Iris pigment epithelial cell (primary cell): ENCODE data around the gene RXFP4.

ENCODE experiments used
- DNase-seq: peaks from one replicate; pipeline ENCODE4 v3.0.0-alpha.2; 2011; ENCODE audit warnings: low read depth

RXFP4 gene

GRCh38 chr1:155961937-155962336 lies 20.5 kb downstream of the RXFP4 start:
- peak; percentile 97 for DNase-seq

- peak; percentile 45 for DNase-seq
Observed at GRCh38 chr1:155962599-155963211, 21.3 kb downstream of the RXFP4 start.

GRCh38 chr1:155964193-155964592 lies 22.8 kb downstream of the RXFP4 start:
- DNase-seq, result no peak

- no peak for DNase-seq
Observed at GRCh38 chr1:155966135-155966534, 24.7 kb downstream of the RXFP4 start.

- DNase-seq, result no peak
Observed at GRCh38 chr1:155966750-155967149, 25.3 kb downstream of the RXFP4 start.

- DNase-seq, result no peak
Observed at GRCh38 chr1:155967341-155968050, 26.1 kb downstream of the RXFP4 start.

GRCh38 chr1:155968051-155968400 lies 26.6 kb downstream of the RXFP4 start:
- DNase-seq, result no peak

- no peak for DNase-seq
Observed at GRCh38 chr1:155968670-155969069, 27.2 kb downstream of the RXFP4 start.

- DNase-seq, result no peak
Observed at GRCh38 chr1:155969377-155969791, 27.9 kb downstream of the RXFP4 start.

GRCh38 chr1:155970531-155971167 lies 29.2 kb downstream of the RXFP4 start:
- peak; percentile 85 for DNase-seq

- no peak for DNase-seq
Observed at GRCh38 chr1:155971910-155972809, 30.7 kb downstream of the RXFP4 start.

GRCh38 chr1:155973723-155974122 lies 32.3 kb downstream of the RXFP4 start:
- no peak for DNase-seq

- DNase-seq, result no peak
Observed at GRCh38 chr1:155974208-155975115, 33.0 kb downstream of the RXFP4 start.

- DNase-seq, result no peak
Observed at GRCh38 chr1:155975375-155976061, 34.1 kb downstream of the RXFP4 start.

GRCh38 chr1:155976062-155976912 lies 34.8 kb downstream of the RXFP4 start:
- peak; percentile 35 for DNase-seq

- DNase-seq, result no peak
Observed at GRCh38 chr1:155976913-155977689, 35.7 kb downstream of the RXFP4 start.

GRCh38 chr1:155977690-155978324 lies 36.4 kb downstream of the RXFP4 start:
- no peak for DNase-seq

GRCh38 chr1:155978325-155978972 lies 37.0 kb downstream of the RXFP4 start, which contains the start of gene ARHGEF2:
Gene ARHGEF2 (minus strand): TSS chr1:155978547. CDS start chr1:155978427, 120 bp downstream.
- peak; percentile 50 for DNase-seq
